Colonic mucosa (tissue), 4 donors: ENCODE results near the gene SP3. TPM values are rescaled to one million over a fixed set of nuclear protein-coding genes. Genes with fewer than 3 reads are reported as not detected.

Experiments used
- DNase-seq: peaks from one replicate; pipeline ENCODE4 v3.0.0-alpha.2; 2020
- H3K27ac ChIP-seq: fragments of 200-600 bp; one replicate; pipeline ENCODE4 v1.8.0; 2021
- H3K27me3 ChIP-seq: fragments of 200-600 bp; one replicate; pipeline ENCODE4 v1.8.0; 2021
- H3K36me3 ChIP-seq: fragments of 200-600 bp; one replicate; pipeline ENCODE4 v1.8.0; 2021
- H3K4me1 ChIP-seq: fragments of 200-600 bp; one replicate; pipeline ENCODE4 v1.8.0; 2021; ENCODE audit warnings: mild to moderate bottlenecking
- H3K4me3 ChIP-seq: fragments of 200-600 bp; one replicate; pipeline ENCODE4 v1.8.0; 2021
- H3K9ac ChIP-seq, 2 donors: one replicate each; pipeline ENCODE4 v1.7.0; 2013; ENCODE audit warnings: control low read depth in 2 of 2, low read depth in 2 of 2, low read length in 2 of 2
- H3K9me3 ChIP-seq: fragments of 200-600 bp; one replicate; pipeline ENCODE4 v1.8.0; 2021
- intact Hi-C: fragments of 100-400 bp; cut with DNase I; formaldehyde crosslinking; loops from one replicate; pipeline ENCODE4 v1.14.1; 2022
- total RNA-seq, 2 donors: library from RNA; stranded (reverse); fragmentation: NEBNext Ultra II Directional in 1 of 2; extraction: Animal tissue kit (Norgen Biotek cat#: 25700) in 1 of 2; gene quantifications; one replicate each; pipeline ENCODE4 v1.2.1, GENCODE V29; 2021
- TF ChIP-seq, protein P1 (sequence below): fragments of 200-600 bp; IDR thresholded peaks from one replicate; pipeline ENCODE4 v1.8.0; 2022; ENCODE audit warnings: antibody characterized with exemption, mild to moderate bottlenecking
- donor health status: healthy.
- donor health status: DM: no; HTN: no; CAD: no.
- donor health status: DM: no; HTN: no; CAD: no.

SP3 gene
- total RNA-seq, 2 donors from 2014 or later: 77.0 to 99.0 TPM

DNA sequence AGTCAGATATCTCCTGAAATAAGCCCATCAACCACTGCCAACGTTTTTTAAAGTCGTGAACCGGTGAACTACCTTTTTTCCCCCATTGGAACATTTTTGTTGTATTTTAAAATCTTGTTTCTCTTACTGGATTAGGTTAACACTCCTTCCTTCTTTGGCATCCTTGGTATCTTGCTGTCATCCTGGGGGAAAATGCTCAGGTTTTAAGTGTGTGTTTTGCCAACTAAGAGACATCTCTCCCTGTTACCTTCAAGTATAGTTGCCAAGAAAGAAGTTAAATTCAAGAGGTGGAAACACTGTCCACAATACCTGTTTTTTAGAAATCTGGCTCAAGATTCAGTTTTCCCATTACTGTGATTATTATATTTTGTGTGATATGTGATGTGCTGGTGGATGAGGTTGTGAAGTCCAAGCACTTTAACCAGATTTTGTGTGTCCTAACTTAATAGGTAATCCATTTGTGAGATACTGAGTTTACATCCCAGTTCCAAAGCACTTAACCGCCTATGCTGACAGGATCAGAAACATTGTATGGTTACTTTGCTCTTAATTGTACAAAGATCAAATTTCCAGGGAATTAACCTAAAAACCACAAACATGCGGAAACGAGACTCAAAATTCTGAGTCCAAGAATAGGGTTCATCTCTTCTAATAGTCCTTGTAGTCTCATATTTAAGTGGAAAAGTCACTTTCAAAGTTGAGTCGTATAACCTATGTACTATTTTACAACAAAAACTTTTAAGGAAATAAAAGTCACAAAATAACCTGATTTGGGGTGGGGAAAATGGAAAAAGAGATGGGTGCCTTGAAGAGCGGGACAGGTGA is 1.3 kb upstream of the SP3 start:
- H3K27ac ChIP-seq: peak overlapping the region; percentile 99
- H3K27me3 ChIP-seq: no peaks in the 10 kb centered on the region
- peak overlapping the region; percentile 90 for H3K4me3 ChIP-seq
- intact Hi-C loops: loop anchor here (10.0 kb wide), 1 partner anchor 68 kb away; no protein-coding TSS in a partner anchor
- TF ChIP-seq, protein P1, sequence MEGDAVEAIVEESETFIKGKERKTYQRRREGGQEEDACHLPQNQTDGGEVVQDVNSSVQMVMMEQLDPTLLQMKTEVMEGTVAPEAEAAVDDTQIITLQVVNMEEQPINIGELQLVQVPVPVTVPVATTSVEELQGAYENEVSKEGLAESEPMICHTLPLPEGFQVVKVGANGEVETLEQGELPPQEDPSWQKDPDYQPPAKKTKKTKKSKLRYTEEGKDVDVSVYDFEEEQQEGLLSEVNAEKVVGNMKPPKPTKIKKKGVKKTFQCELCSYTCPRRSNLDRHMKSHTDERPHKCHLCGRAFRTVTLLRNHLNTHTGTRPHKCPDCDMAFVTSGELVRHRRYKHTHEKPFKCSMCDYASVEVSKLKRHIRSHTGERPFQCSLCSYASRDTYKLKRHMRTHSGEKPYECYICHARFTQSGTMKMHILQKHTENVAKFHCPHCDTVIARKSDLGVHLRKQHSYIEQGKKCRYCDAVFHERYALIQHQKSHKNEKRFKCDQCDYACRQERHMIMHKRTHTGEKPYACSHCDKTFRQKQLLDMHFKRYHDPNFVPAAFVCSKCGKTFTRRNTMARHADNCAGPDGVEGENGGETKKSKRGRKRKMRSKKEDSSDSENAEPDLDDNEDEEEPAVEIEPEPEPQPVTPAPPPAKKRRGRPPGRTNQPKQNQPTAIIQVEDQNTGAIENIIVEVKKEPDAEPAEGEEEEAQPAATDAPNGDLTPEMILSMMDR: no peak
- H3K36me3 ChIP-seq: no peaks in the 10 kb centered on the region
- H3K9ac ChIP-seq: peak overlapping the region; percentile 95 to 100
- H3K9me3 ChIP-seq: no peaks in the 10 kb centered on the region
- no peak for DNase-seq
- peaks cover 10% of the 10 kb centered on the region for H3K4me1 ChIP-seq

DNA sequence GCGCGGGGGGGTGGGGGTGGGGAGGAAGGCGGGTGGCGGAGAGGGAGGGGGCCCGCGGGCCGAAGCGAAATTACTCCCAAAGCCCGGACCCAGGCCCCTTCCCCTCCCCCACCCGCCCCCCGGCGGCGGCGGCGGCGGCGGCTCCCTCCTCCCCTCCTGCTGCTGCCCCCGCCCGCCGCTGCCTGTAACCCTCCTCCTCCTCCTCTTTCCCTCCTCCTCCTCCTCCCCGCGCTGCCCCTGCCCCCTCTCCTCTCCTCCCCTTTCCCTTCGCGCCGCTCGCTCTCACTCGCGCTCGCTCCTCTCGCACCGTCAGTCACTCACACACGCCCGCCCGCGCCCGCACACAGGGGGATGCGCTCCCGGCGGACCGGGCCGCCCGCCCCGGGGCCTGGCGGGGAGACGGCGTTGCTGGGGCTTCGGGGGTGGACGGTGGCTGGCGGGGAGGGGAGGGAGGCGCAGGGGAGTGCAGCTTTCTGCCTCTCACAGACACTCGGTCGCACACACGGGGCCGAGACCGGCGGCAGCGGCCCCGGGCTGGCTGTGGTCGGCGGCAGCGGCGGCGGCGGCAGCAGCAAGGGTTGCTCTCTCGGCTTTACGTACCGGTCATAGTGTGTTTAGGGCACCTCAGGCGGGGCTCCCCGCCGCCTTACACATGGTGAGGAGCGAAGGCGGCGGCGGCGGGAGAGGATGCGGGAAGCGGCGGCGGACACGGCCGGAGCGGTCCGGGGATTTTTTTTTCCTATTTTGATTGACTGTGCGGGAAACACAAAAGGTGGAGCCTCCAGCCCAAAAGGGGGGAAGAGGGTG is 405 bp downstream of the SP3 start:
- DNase-seq: peak; percentile 86
- TF ChIP-seq, protein P1: no peak
- no peaks in the 10 kb centered on the region for H3K9me3 ChIP-seq
- peak overlapping the region; percentile 95 to 99 for H3K9ac ChIP-seq
- intact Hi-C loops: loop anchor here (10.0 kb wide), 1 partner anchor 70 kb away; no protein-coding TSS in a partner anchor
- peaks cover 10% of the 10 kb centered on the region for H3K4me1 ChIP-seq
- H3K27ac ChIP-seq: peak overlapping the region; percentile 99
- H3K4me3 ChIP-seq: peak overlapping the region; percentile 90
- no peaks in the 10 kb centered on the region for H3K36me3 ChIP-seq
- no peaks in the 10 kb centered on the region for H3K27me3 ChIP-seq

DNA sequence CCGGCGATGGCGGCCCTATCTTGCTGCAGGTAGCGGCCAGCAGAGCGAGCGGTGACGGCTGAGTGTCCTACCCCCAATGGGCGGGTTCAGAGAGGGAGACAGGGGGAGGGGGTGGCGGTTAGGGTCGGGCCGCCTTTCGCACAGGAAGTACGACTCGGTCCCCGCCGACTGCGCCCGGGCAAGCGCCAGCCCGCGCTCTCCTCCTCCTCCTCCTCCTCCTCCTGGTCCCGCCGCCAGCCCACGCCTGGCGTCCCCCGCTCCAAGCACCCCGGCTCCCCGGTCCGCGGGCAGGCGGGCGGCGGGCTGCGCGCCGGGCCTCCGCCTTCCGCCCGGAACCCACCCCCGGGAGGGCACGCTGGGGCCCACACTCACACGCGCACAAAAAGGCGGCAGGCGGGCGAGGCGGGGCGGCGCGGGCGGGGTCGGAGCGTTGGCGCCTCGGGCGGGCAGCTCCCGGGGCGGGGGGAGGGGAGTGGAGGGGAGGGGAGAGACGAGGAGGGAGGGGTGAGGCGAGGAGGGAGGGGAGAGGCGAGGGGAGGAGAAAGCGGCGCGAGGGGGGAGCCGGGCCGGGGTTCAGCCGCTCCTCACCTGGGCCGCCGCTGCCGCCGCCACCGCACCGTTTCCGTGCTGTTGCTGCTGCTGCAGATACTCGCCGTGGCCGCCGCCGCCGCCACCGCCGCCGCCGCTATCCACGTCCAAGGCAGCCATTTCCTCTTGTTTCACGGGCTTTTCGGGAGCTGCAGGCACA is 1.2 kb downstream of the SP3 start:
- H3K9ac ChIP-seq: peak overlapping the region; percentile 51 to 80
- H3K27ac ChIP-seq: peak overlapping the region; percentile 99
- no peaks in the 10 kb centered on the region for H3K9me3 ChIP-seq
- TF ChIP-seq, protein P1: no peak
- H3K4me3 ChIP-seq: peak overlapping the region; percentile 90
- DNase-seq: peak; percentile 95
- intact Hi-C loops: loop anchor here (10.0 kb wide), 1 partner anchor 71 kb away; no protein-coding TSS in a partner anchor
- H3K4me1 ChIP-seq: peaks cover 10% of the 10 kb centered on the region
- H3K27me3 ChIP-seq: no peaks in the 10 kb centered on the region
- H3K36me3 ChIP-seq: no peaks in the 10 kb centered on the region

DNA sequence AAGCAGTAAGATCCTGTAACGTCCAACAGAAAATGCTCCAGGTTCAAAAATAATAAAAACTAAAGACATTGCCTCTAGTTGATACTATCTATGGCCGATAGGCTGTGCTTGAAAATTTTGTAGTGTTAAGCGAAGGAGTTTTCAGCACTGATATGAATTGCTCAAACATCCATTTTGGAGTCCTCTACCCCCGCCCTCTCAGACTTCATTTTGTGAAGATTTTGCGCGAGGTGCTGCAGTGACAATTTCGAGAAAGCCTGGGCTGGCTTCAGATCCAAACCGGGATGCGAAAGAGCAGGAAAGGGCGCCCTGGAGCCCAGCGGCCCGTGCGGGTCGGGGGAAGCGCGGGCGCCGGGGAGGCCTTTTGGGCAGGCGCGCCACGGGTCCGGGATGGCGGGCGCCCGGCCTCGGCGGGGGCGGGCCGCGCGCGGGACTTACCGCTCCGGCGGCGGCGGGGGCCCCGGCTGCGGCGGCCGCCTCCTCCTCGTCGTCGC is 1.8 kb downstream of the SP3 start:
- H3K4me1 ChIP-seq: peaks cover 10% of the 10 kb centered on the region
- no peaks in the 10 kb centered on the region for H3K36me3 ChIP-seq
- H3K27ac ChIP-seq: peak overlapping the region; percentile 99
- H3K9me3 ChIP-seq: no peaks in the 10 kb centered on the region
- intact Hi-C loops: loop anchor here (10.0 kb wide), 1 partner anchor 71 kb away; no protein-coding TSS in a partner anchor
- H3K27me3 ChIP-seq: no peaks in the 10 kb centered on the region
- DNase-seq: peak; percentile 61
- H3K4me3 ChIP-seq: peak overlapping the region; percentile 90
- peak overlapping the region; percentile 61 to 80 for H3K9ac ChIP-seq
- TF ChIP-seq, protein P1: peak; percentile 24
